Activated naive CD4-positive, alpha-beta T cell treated with anti-CD3 and anti-CD28 coated beads for 36 hours (primary cell): Measurements from ENCODE around the gene DAD1. TPM values are rescaled to one million over a fixed set of nuclear protein-coding genes. Genes with fewer than 3 reads are reported as not detected.

Source experiments
- CTCF ChIA-PET: fragments of 350-600 bp; sonication (Branson Sonifier 250); formaldehyde crosslinking; loops from one replicate; lab custom pipeline; 2021; ENCODE audit warnings: antibody characterized with exemption; lab: Charles Lee
- DNase-seq: peaks from one replicate; pipeline ENCODE4 v3.0.0-alpha.2; 2020
- H3K27ac Mint-ChIP-seq: one replicate; pipeline ENCODE4 v1.8.0; 2021; ENCODE audit warnings: mild to moderate bottlenecking, mixed read lengths
- H3K27me3 Mint-ChIP-seq: one replicate; pipeline ENCODE4 v1.8.0; 2021; ENCODE audit warnings: low read depth, mixed read lengths
- H3K36me3 Mint-ChIP-seq: one replicate; pipeline ENCODE4 v1.8.0; 2021; ENCODE audit warnings: low read depth, mixed read lengths
- H3K4me1 Mint-ChIP-seq: one replicate; pipeline ENCODE4 v1.8.0; 2021; ENCODE audit warnings: low read depth, mixed read lengths
- H3K4me3 Mint-ChIP-seq: one replicate; pipeline ENCODE4 v1.8.0; 2021; ENCODE audit warnings: mild to moderate bottlenecking, moderate library complexity, mixed read lengths
- H3K9me3 Mint-ChIP-seq: one replicate; pipeline ENCODE4 v1.8.0; 2021; ENCODE audit warnings: mixed read lengths
- intact Hi-C: fragments of 100-400 bp; cut with micrococcal nuclease; formaldehyde crosslinking; loops from one replicate; pipeline ENCODE4 v1.15.1; 2023
- total RNA-seq, 2 experiments: library from RNA; stranded (reverse); gene quantifications; one replicate each; pipeline ENCODE4 v1.2.3, GENCODE V29; 2021

The DAD1 gene
- total RNA-seq, 2 experiments from 2014 or later = 219 to 226 TPM

DNA sequence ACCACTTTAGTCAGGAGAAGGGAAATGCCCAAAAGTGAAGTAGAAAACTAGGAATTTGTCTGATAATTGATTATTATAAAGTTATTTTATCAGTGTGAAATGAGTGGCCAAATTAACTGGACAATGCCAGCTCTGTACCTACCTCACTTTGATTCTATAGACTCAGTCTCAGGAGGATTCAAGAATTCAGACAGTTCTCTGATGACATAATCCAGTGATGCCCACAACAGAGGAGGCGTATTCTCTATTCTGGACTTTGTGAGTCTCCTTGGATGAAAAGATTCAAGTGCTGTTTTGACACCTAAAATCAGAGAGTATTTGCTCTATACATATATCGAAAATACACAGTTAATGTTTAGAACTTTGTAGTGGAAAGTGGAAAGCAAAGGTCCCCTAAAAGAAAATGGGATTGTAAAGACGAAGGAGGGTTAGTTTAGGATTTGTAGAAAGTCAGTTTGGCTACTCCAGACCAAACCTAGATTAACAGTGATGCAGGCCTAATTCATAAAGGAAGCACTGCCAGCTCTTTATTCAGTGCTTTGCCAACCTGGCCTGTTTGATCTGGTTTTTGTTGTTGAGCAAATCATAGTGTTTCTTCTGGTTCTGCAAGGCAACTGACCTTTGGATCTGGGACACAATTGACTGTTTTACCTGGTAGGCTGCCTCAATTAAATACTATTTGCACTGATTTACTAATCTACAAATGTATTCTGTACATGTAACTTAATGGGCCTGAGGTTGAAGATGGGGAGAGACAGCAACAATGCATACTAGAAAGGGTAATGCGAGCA, 67.4 kb downstream of the DAD1 start:
- Mint-ChIP-seq H3K4me1 (peaks cover 87% of the 10 kb centered on the region), H3K27me3 (no peaks in the 10 kb centered on the region), H3K36me3 (peaks cover 99% of the 10 kb centered on the region), H3K4me3 (peak overlapping the region; percentile 91), H3K9me3 (no peaks in the 10 kb centered on the region), H3K27ac (peak overlapping the region; percentile 98)
- intact Hi-C loops = loop anchor here (5.0 kb wide), 1 partner anchor 1064 kb away; the partner anchor contains the start of gene CHD8
- DNase-seq = peak; percentile 21
- CTCF ChIA-PET = interaction anchor here (0.8 to 1.6 kb wide), 6 partner anchors 9 to 48 kb away, joined by 3 to 6 read pairs (median 4); no protein-coding TSS in a partner anchor

DNA sequence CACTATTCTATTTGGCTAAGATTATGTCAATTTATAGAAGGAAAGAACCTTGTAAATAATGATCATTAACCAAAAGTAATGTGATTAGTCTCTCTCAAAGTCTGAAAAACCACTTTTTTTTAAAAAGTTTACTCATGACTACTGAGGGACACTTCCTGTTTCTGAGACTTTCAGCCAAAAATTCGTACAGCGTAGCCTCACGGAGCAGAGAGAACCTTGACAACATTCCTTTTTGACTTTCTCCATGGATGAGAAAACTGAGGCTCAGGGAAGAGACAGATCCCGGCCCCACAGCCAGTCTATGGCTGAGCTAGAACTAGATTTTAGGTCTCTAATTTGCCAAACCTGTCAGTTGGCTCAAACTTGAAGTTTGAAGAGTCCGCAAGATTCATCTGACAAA, 68.2 kb downstream of the DAD1 start:
- CTCF ChIA-PET = interaction anchor here (0.8 kb wide), 1 partner anchor 25 kb away, joined by 3 read pairs; no protein-coding TSS in a partner anchor
- Mint-ChIP-seq H3K9me3 (no peaks in the 10 kb centered on the region), H3K36me3 (peaks cover 98% of the 10 kb centered on the region), H3K27ac (peak overlapping the region; percentile 98), H3K27me3 (no peaks in the 10 kb centered on the region), H3K4me3 (peak overlapping the region; percentile 91), H3K4me1 (peaks cover 87% of the 10 kb centered on the region)
- DNase-seq = no peak
- intact Hi-C loops = loop anchor here (5.0 kb wide), 1 partner anchor 1063 kb away; the partner anchor contains the start of gene CHD8

DNA sequence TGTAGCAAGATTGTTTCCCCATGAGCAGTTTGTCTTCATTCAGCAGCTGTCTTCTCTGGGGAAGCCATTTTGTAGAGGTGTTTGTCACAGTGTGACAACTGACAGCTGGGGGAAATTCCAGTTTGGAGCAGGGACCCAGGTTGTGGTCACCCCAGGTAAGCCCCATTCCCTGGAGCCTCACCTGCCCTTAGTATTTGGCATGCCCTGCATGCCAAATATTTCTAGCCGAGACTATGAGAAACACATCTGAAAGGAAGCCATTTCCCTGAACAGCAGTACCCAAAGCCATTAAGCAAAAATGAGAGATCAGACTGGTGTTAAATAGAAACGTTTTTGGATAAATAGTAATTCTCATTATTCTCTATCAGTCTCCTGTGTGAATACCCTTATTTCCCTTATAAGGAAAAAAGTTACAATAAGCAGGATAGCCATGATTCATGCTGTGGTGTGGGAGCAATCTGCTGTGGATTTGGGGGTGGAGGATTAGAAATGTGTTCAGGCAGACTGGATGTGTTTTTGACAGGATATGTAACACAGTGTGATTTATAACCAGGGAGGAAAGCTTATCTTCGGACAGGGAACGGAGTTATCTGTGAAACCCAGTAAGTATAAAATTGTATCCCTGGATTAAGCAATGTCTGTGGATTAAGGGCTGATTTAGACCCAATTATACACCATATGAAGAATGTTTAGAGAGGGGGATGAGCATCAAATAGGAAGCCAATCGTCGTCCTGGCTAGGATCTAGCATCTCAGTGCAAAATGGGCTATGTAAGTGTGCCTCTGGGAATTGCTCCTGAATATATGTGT, 68.9 kb downstream of the DAD1 start:
- no peak for DNase-seq
- H3K4me1 Mint-ChIP-seq = peaks cover 86% of the 10 kb centered on the region
- intact Hi-C loops = loop anchor here (1.0 to 10.0 kb wide), 4 partner anchors 17 to 1063 kb away; partner anchors contain the start of gene CHD8
- CTCF ChIA-PET = interaction anchor here (1.0 to 1.8 kb wide), 2 partner anchors 8 to 36 kb away, joined by 3 to 8 read pairs; no protein-coding TSS in a partner anchor
- peak overlapping the region; percentile 98 for H3K27ac Mint-ChIP-seq
- H3K9me3 Mint-ChIP-seq = no peaks in the 10 kb centered on the region
- peaks cover 98% of the 10 kb centered on the region for H3K36me3 Mint-ChIP-seq
- no peaks in the 10 kb centered on the region for H3K27me3 Mint-ChIP-seq
- H3K4me3 Mint-ChIP-seq = peak overlapping the region; percentile 91

DNA sequence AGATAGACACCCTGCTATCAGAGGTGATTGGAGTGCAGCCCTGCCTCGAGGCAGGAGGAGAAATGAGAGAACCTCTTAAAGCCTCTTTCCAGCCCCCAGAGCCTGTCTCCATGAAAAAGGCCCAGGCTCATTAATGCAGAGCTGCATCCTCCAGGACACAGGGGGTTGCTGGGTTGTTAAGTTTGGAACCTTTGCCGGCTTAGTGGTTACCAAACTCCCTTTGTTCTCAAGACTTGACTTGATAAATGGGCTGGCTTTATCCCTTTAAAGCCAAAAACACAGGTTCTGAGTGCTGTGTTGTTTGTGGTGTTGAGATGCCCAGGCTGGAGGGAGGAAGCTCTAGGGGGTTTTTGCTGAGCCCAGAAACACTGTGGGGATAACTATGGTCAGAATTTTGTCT, 71.0 kb downstream of the DAD1 start:
- Mint-ChIP-seq H3K4me1 (peaks cover 76% of the 10 kb centered on the region), H3K4me3 (peak overlapping the region; percentile 91), H3K9me3 (no peaks in the 10 kb centered on the region), H3K27ac (peak overlapping the region; percentile 98), H3K27me3 (no peaks in the 10 kb centered on the region), H3K36me3 (peaks cover 96% of the 10 kb centered on the region)
- CTCF ChIA-PET = interaction anchor here (1.4 to 2.0 kb wide), 4 partner anchors 14 to 540 kb away, joined by 3 to 6 read pairs (median 4); no protein-coding TSS in a partner anchor
- no peak for DNase-seq
- intact Hi-C loops = loop anchor here (10.0 kb wide), 1 partner anchor 353 kb away; no protein-coding TSS in a partner anchor

DNA sequence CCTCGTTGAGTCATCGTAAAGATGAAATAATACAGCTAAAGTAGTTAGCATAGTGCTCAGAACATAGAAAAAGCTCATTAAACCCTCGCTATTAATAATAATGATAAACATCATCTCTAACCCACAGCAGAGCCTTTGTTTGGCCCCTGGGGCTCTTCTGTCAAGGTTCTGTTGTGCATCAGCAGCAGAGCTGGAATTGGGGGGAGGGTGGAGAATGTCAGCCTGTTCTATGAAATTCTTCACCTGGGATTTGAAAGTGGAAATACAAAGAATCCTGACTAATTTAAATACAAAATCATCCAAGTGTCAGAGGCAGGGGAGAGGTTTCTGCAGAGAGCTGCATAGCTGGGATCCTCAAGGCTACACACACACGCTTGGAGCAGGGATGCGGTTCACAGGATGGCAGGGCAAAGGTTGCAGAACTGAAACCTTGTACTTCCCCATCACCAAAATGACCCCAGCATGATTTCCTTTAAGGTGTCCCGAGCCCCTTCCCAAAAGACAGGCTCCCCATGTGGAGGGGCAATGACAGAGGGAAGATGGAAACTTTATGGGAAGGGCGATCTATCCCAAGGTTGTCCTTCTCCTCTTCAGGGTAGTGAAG, 71.8 kb downstream of the DAD1 start:
- Mint-ChIP-seq H3K4me1 (peaks cover 76% of the 10 kb centered on the region), H3K4me3 (peak overlapping the region; percentile 91), H3K9me3 (no peaks in the 10 kb centered on the region), H3K27me3 (no peaks in the 10 kb centered on the region), H3K36me3 (peaks cover 95% of the 10 kb centered on the region), H3K27ac (peak overlapping the region; percentile 98)
- no peak for DNase-seq
- CTCF ChIA-PET = interaction anchor here (0.6 to 2.0 kb wide), 12 partner anchors 9 to 515 kb away, joined by 3 to 9 read pairs (median 3); no protein-coding TSS in a partner anchor
- intact Hi-C loops = loop anchor here (10.0 kb wide), 1 partner anchor 352 kb away; no protein-coding TSS in a partner anchor

DNA sequence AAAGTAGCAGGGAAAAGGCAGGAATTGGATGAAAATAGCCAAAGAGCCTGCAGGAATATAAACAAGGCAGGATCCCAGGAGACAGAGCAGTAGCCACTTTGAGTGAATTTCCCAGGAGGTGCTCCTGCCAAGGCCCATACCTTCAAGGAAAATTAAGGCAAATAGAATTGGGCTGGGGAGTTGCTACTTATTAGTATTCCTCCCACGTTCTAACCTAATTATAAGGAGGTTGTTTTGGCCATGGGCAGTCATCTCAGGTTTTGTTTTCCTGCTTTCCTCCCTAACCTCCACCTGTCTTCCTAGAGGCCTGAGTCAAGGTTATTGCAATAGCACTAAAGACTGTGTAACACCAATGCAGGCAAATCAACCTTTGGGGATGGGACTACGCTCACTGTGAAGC, 73.1 kb downstream of the DAD1 start:
- CTCF ChIA-PET = interaction anchor here (1.1 to 1.9 kb wide), 3 partner anchors 11 to 137 kb away, joined by 3 to 9 read pairs (median 5); no protein-coding TSS in a partner anchor
- peak overlapping the region; percentile 91 for H3K4me3 Mint-ChIP-seq
- no peak for DNase-seq
- peaks cover 95% of the 10 kb centered on the region for H3K36me3 Mint-ChIP-seq
- H3K27me3 Mint-ChIP-seq = no peaks in the 10 kb centered on the region
- peaks cover 73% of the 10 kb centered on the region for H3K4me1 Mint-ChIP-seq
- H3K27ac Mint-ChIP-seq = peak overlapping the region; percentile 98
- intact Hi-C loops = loop anchor here (10.0 kb wide), 1 partner anchor 351 kb away; no protein-coding TSS in a partner anchor
- H3K9me3 Mint-ChIP-seq = no peaks in the 10 kb centered on the region

Other genes starting within 250 kb of the DAD1 start
- 10 to 100 TPM; 11.1 to 11.9 TPM for gene ABHD4, start 9.1 kb upstream of the DAD1 start, total RNA-seq
- gene OR6J1, start 55.1 kb upstream of the DAD1 start, total RNA-seq = not detected
- 100 to 1,000 TPM; 149 to 152 TPM for gene OXA1L, start 177.5 kb upstream of the DAD1 start, total RNA-seq
- gene SLC7A7, start 226.2 kb upstream of the DAD1 start, total RNA-seq = 1 to 10 TPM in 1 of 2 experiments, under 1 TPM in 1; 0.40 to 1.1 TPM
- 100 to 1,000 TPM; 170 TPM for gene MRPL52, start 240.7 kb upstream of the DAD1 start, total RNA-seq
- 1 to 10 TPM; 1.3 to 2.1 TPM for gene MMP14, start 247.4 kb upstream of the DAD1 start, total RNA-seq